ENCODE results near the gene ATG9B. TPM values are rescaled to one million over a fixed set of nuclear protein-coding genes. Genes with fewer than 3 reads are reported as not detected.

The ATG9B gene
- total RNA-seq, 1 experiment from 2014 or later = 2.1 TPM

DNA sequence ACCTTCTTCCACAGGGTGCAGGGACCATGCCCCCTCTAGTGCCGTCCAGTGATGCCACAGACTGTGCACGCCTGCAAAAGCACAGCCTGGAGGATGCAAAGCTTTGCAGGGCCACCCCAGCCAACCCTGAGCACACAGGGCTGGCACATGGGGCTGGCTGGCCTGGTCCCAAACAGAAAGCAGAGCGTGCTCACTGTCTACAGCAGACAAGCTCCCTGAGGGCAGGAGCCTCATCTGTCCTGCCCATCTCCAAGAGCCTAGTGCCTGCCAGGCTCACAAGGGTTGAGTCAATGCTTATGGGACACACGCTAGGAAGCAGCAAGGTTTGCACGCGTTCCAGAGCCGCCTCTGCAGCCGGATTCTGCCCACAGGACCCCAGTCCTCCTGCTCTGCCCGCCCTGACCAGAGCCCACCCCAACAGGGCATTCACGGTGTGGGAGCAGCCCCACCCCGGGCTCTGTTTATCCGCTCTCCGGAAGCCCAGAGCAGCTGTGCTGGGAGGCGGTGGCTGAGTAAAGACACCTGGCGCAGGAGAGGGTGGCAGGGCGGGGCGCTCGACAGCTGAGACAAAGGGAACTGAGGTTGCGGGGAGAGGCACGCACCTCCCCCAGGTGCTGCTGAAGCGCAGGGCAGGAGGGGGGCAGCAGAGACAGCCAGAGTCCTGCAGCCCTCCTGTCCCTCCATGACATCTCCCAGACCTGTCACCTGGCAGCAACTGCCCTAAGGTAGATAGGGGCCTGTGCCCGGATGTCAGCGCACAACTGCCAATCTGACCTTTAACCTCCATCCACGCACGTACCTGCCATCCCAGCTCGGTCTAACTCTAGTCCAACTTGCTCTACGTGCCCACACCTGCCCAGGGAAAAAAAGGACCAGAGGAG lies 50.5 kb downstream of the ATG9B start:
- ATAC-seq (no peak), DNase-seq (ENCODE audit: low read depth, low spot score) (no peak)
- H2AFZ ChIP-seq (ENCODE audit: low read depth, low read length, poor library complexity, severe bottlenecking) = no peak overlapping the region
- peak overlapping the region; percentile 92 for H3K4me2 ChIP-seq (ENCODE audit: low read length)
- no peak for TF ChIP-seq CEBPB (IDR thresholded peaks at IDR 0.05; ENCODE audit: low read depth)
- TF ChIP-seq EGR1 (IDR thresholded peaks at IDR 0.05; ENCODE audit: low read depth) = no peak
- no peak for TF ChIP-seq CBX3 (IDR thresholded peaks at IDR 0.05; ENCODE audit: low read depth)
- peaks cover 29 to 38% of the 10 kb centered on the region in 2 experiments for H3K4me1 ChIP-seq (ENCODE audit: control insufficient read depth in 1 of 2, insufficient read depth in 2 of 2, low read length in 2 of 2)
- H3K36me3 ChIP-seq (ENCODE audit: control insufficient read depth in 1 of 2, insufficient read depth in 2 of 2, low read length in 2 of 2) = no peaks in the 10 kb centered on the region
- H3K9me3 ChIP-seq (ENCODE audit: control insufficient read depth in 1 of 2, insufficient read depth in 1 of 2, low read depth in 1 of 2, low read length in 2 of 2) = no peaks in the 10 kb centered on the region
- H3K27ac ChIP-seq (ENCODE audit: low read depth, low read length) = peak overlapping the region; percentile 40; the same call in 1 of the 2 replicates
- intact Hi-C loops (cut with micrococcal nuclease) = no loop called here
- no TSS peak for BruUV-seq (replicated peaks)
- ChIA-PET POLR2A (no interaction called here), RAD21 (ENCODE audit: low non-redundant PET in 1 of 2, low total read pairs in 2 of 2, uncharacterized antibody in 2 of 2, unreplicated experiment in 2 of 2) (no interaction called here), CTCF (interaction anchor here (1.2 to 1.5 kb wide), 2 partner anchors 9 to 35 kb away, joined by 3 to 5 read pairs; no protein-coding TSS in a partner anchor)
- no peak overlapping the region for H3K9ac ChIP-seq (ENCODE audit: low read length)
- no peaks in the 10 kb centered on the region for H3K9me2 ChIP-seq (ENCODE audit: insufficient read depth)
- 0 out of 2 replicates have a peak, but pooled peaks cover 2% of the 10 kb centered on the region for H3K79me2 ChIP-seq (ENCODE audit: insufficient read depth, low read length)
- H4K20me1 ChIP-seq (ENCODE audit: insufficient read depth) = no peaks in the 10 kb centered on the region
- no peaks in the 10 kb centered on the region for H3K27me3 ChIP-seq (ENCODE audit: insufficient read depth, low read length)
- peak overlapping the region; percentile 67 to 75; a peak in 3 of 4 replicates for H3K4me3 ChIP-seq (replicated peaks in 1 of 2; ENCODE audit: low read depth in 1 of 2, low read length in 2 of 2)

DNA sequence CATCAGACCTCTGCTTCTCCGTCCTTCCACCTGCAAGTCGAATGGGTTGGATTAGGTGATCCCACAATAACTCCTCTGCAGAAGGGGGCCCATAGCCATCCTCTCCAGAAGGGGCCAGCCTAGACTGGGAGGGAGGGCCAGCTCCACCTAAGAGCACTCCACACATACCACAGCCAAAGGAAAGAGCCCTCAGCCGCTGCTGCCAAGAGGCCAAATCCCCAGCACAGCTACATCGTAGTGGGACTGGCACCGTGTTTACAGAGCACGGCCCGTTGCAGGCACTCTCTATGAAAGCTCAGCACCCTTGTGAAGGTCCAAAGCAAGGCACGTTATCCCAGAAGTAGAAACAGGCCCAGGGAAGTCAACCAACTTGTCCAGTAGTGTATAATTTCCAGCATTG lies 51.6 kb downstream of the ATG9B start:
- Histone ChIP-seq H3K27ac (ENCODE audit: low read depth, low read length) (no peak overlapping the region), H2AFZ (ENCODE audit: low read depth, low read length, poor library complexity, severe bottlenecking) (no peak overlapping the region), H3K36me3 (ENCODE audit: control insufficient read depth in 1 of 2, insufficient read depth in 2 of 2, low read length in 2 of 2) (no peaks in the 10 kb centered on the region), H3K4me1 (ENCODE audit: control insufficient read depth in 1 of 2, insufficient read depth in 2 of 2, low read length in 2 of 2) (peaks cover 24 to 32% of the 10 kb centered on the region in 2 experiments), H3K4me2 (ENCODE audit: low read length) (no peak overlapping the region), H3K4me3 (replicated peaks in 1 of 2; ENCODE audit: low read depth in 1 of 2, low read length in 2 of 2) (no peak overlapping the region), H3K27me3 (ENCODE audit: insufficient read depth, low read length) (no peaks in the 10 kb centered on the region), H3K79me2 (ENCODE audit: insufficient read depth, low read length) (0 out of 2 replicates have a peak, but pooled peaks cover 2% of the 10 kb centered on the region), H3K9me2 (ENCODE audit: insufficient read depth) (no peaks in the 10 kb centered on the region), H3K9me3 (ENCODE audit: control insufficient read depth in 1 of 2, insufficient read depth in 1 of 2, low read depth in 1 of 2, low read length in 2 of 2) (no peaks in the 10 kb centered on the region), H3K9ac (ENCODE audit: low read length) (no peak overlapping the region), H4K20me1 (ENCODE audit: insufficient read depth) (no peaks in the 10 kb centered on the region)
- ChIA-PET RAD21 (ENCODE audit: low non-redundant PET in 1 of 2, low total read pairs in 2 of 2, uncharacterized antibody in 2 of 2, unreplicated experiment in 2 of 2) (no interaction called here), CTCF (no interaction called here), POLR2A (no interaction called here)
- TF ChIP-seq, protein P1, sequence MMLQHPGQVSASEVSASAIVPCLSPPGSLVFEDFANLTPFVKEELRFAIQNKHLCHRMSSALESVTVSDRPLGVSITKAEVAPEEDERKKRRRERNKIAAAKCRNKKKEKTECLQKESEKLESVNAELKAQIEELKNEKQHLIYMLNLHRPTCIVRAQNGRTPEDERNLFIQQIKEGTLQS (IDR thresholded peaks at IDR 0.05) = no peak
- TF ChIP-seq CEBPB (IDR thresholded peaks at IDR 0.05; ENCODE audit: low read depth) = no peak
- TF ChIP-seq EZH2phosphoT487 (IDR thresholded peaks at IDR 0.05; ENCODE audit: borderline replicate concordance) = no peak
- no peak for TF ChIP-seq JUND (IDR thresholded peaks at IDR 0.05)
- no peak for TF ChIP-seq RAD21 (IDR thresholded peaks at IDR 0.05; ENCODE audit: low read depth)
- TF ChIP-seq FOSL1 (IDR thresholded peaks at IDR 0.05; ENCODE audit: low read depth) = no peak
- intact Hi-C loops (cut with micrococcal nuclease) = no loop called here
- no peak for ATAC-seq
- no peak for DNase-seq (ENCODE audit: low read depth, low spot score)
- no TSS peak for BruUV-seq (replicated peaks)
